GM23338 (cell line): ENCODE data around the gene OXNAD1. TPM values are rescaled to one million over a fixed set of nuclear protein-coding genes. Genes with fewer than 3 reads are reported as not detected.

ENCODE experiments used
- ATAC-seq: fragments of 200-7000 bp; cut with Tn5 transposase; 3 replicates; pipeline ENCODE4 v1.9.1; 2020
- DNase-seq: peaks from one replicate; pipeline ENCODE4 v3.0.0-alpha.2; 2015; ENCODE audit warnings: low spot score
- H2AFZ ChIP-seq: fragments of 200-600 bp; sonication (generic); 2 replicates; pipeline ENCODE4 v1.8.0; 2016; ENCODE audit warnings: antibody characterized with exemption, mild to moderate bottlenecking, moderate library complexity
- H3F3A ChIP-seq: fragments of 200-600 bp; sonication (generic); replicated peaks from 2 replicates; pipeline ENCODE4 v1.8.0; 2017; ENCODE audit warnings: antibody characterized with exemption, mixed run types, low read depth
- H3K27ac ChIP-seq: fragments of 200-600 bp; sonication (generic); 2 replicates; pipeline ENCODE4 v1.6.1; 2016; ENCODE audit warnings: low read depth
- H3K27me3 ChIP-seq: fragments of 200-600 bp; sonication (generic); 2 replicates; pipeline ENCODE4 v1.8.0; 2016; ENCODE audit warnings: mild to moderate bottlenecking, mixed run types, moderate library complexity; ENCODE audit not compliant: insufficient read depth
- H3K36me3 ChIP-seq: fragments of 200-600 bp; sonication (generic); 2 replicates; pipeline ENCODE4 v1.8.0; 2016; ENCODE audit warnings: mild to moderate bottlenecking; ENCODE audit not compliant: insufficient read depth
- H3K4me1 ChIP-seq: fragments of 200-600 bp; sonication (generic); 2 replicates; pipeline ENCODE4 v1.8.0; 2016; ENCODE audit warnings: mild to moderate bottlenecking, moderate library complexity; ENCODE audit not compliant: insufficient read depth
- H3K4me2 ChIP-seq: fragments of 200-600 bp; sonication (generic); 2 replicates; pipeline ENCODE4 v1.7.1; 2017; ENCODE audit warnings: mixed run types
- H3K4me3 ChIP-seq: fragments of 200-600 bp; sonication (generic); 2 replicates; pipeline ENCODE4 v1.6.1; 2016; ENCODE audit warnings: mixed run types
- H3K79me2 ChIP-seq: fragments of 200-600 bp; sonication (generic); replicated peaks from 2 replicates; pipeline ENCODE4 v1.8.0; 2017; ENCODE audit warnings: mild to moderate bottlenecking; ENCODE audit not compliant: insufficient read depth
- H3K9me2 ChIP-seq: fragments of 200-600 bp; sonication (generic); 2 replicates; pipeline ENCODE4 v1.8.0; 2017; ENCODE audit not compliant: insufficient read depth
- H4K20me1 ChIP-seq: fragments of 200-600 bp; sonication (generic); replicated peaks from 2 replicates; pipeline ENCODE4 v1.8.0; 2017; ENCODE audit warnings: mild to moderate bottlenecking; ENCODE audit not compliant: insufficient read depth
- H3K27ac Mint-ChIP-seq: 2 replicates; pipeline ENCODE4 v1.8.0; 2020; ENCODE audit warnings: inconsistent platforms, mild to moderate bottlenecking, moderate library complexity, mixed read lengths
- H3K27me3 Mint-ChIP-seq: 3 replicates; pipeline ENCODE4 v1.8.0; 2022; ENCODE audit warnings: low read depth, mild to moderate bottlenecking, moderate library complexity, mixed read lengths, inconsistent platforms; ENCODE audit not compliant: insufficient read depth, poor library complexity
- H3K36me3 Mint-ChIP-seq: 3 replicates; pipeline ENCODE4 v1.8.0; 2021; ENCODE audit warnings: low read depth, mild to moderate bottlenecking, inconsistent platforms, moderate library complexity, mixed read lengths
- H3K4me1 Mint-ChIP-seq: 3 replicates; pipeline ENCODE4 v1.8.0; 2020; ENCODE audit warnings: mild to moderate bottlenecking, inconsistent platforms, mixed read lengths
- H3K4me3 Mint-ChIP-seq: 3 replicates; pipeline ENCODE4 v1.8.0; 2021; ENCODE audit warnings: moderate library complexity, mild to moderate bottlenecking, inconsistent platforms, mixed read lengths
- H3K9me3 Mint-ChIP-seq: 3 replicates; pipeline ENCODE4 v1.8.0; 2020; ENCODE audit warnings: moderate library complexity, mild to moderate bottlenecking, inconsistent platforms, mixed read lengths
- CREB1 ChIP-seq: fragments of 250-450 bp; sonication (Bioruptor Pico); IDR thresholded peaks from 2 replicates; pipeline ENCODE4 v1.5.0; 2020; ENCODE audit warnings: low read depth, mild to moderate bottlenecking, moderate library complexity
- EZH2 ChIP-seq: fragments of 200-600 bp; sonication (generic); IDR thresholded peaks from one replicate; pipeline ENCODE4 v1.8.0; 2017; ENCODE audit warnings: antibody characterized with exemption, mild to moderate bottlenecking, low read depth; ENCODE audit not compliant: unreplicated experiment
- JUNB ChIP-seq: IDR thresholded peaks from one replicate; pipeline ENCODE4 v1.6.1; 2016; ENCODE audit warnings: antibody characterized with exemption; ENCODE audit not compliant: unreplicated experiment
- NANOG ChIP-seq: IDR thresholded peaks from 2 replicates; pipeline ENCODE4 v1.6.1; 2016; ENCODE audit warnings: antibody characterized with exemption, borderline replicate concordance
- STAT1 ChIP-seq: IDR thresholded peaks from one replicate; pipeline ENCODE4 v1.6.1; 2016; ENCODE audit warnings: antibody characterized with exemption; ENCODE audit not compliant: unreplicated experiment
- ZNF114 ChIP-seq: fragments of 250-450 bp; sonication (Bioruptor Pico); IDR thresholded peaks from 2 replicates; pipeline ENCODE4 v1.5.0; 2020; ENCODE audit warnings: mild to moderate bottlenecking, moderate library complexity
- ZNF331 ChIP-seq: fragments of 250-450 bp; sonication (Bioruptor Pico); IDR thresholded peaks from 2 replicates; pipeline ENCODE4 v1.5.0; 2020; ENCODE audit warnings: low read depth, mild to moderate bottlenecking, moderate library complexity
- polyA plus RNA-seq: library from polyadenylated mRNA; unstranded; fragments of >200 nt; fragmentation: Nextera tagmentation; extraction: Ambion mirVana; gene quantifications from 2 replicates; pipeline ENCODE4 v1.2.1, GENCODE V29; 2016
- total RNA-seq: library from RNA; depleted of rRNA; stranded (reverse); fragments of >200 nt; shearing (Covaris generic); gene quantifications from 2 replicates; pipeline ENCODE4 v1.2.3, GENCODE V29; 2014
- TF ChIP-seq, protein P1 (sequence below): IDR thresholded peaks from 2 replicates; pipeline ENCODE4 v1.6.1; 2016; ENCODE audit warnings: antibody characterized with exemption
- TF ChIP-seq, protein P2 (sequence below): fragments of 250-450 bp; sonication (Bioruptor Pico); IDR thresholded peaks from 2 replicates; pipeline ENCODE4 v1.5.0; 2020; ENCODE audit warnings: mild to moderate bottlenecking, moderate library complexity
- TF ChIP-seq, protein P3 (sequence below): IDR thresholded peaks from one replicate; pipeline ENCODE4 v1.6.1; 2018; ENCODE audit warnings: antibody characterized with exemption; ENCODE audit not compliant: unreplicated experiment

OXNAD1 gene
- total and polyA plus RNA-seq, 2 experiments from 2014 or later: 22.9 to 34.2 TPM

DNA sequence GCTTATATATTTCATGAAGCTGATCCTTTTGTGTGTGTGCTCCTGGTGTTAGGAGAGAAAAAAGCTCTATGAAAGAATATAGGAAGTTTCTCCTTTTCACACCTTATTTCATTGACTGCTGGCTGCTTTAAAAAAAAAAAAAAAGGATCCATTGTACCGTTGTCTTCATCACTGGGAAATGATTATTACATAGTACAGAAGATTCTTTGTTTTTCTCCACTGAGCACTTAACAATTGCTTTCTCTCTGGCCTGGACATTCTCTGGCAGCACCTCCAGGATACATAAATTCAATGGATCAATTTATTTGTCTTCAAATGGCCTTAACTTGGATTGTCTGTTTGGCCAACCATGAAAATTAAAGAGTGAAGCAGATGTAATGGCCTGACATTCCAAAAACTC is 37.4 kb upstream of the OXNAD1 start:
- no peak overlapping the region for H3K4me2 ChIP-seq
- no peaks in the 10 kb centered on the region; the same call in 2 of the 3 replicates for H3K9me3 Mint-ChIP-seq
- H3K27ac ChIP-seq: no peak overlapping the region
- no peaks in the 10 kb centered on the region for H3K79me2 ChIP-seq
- DNase-seq (no peak), ATAC-seq (no peak)
- H3K4me3 ChIP-seq: no peak overlapping the region
- TF ChIP-seq, protein P1, sequence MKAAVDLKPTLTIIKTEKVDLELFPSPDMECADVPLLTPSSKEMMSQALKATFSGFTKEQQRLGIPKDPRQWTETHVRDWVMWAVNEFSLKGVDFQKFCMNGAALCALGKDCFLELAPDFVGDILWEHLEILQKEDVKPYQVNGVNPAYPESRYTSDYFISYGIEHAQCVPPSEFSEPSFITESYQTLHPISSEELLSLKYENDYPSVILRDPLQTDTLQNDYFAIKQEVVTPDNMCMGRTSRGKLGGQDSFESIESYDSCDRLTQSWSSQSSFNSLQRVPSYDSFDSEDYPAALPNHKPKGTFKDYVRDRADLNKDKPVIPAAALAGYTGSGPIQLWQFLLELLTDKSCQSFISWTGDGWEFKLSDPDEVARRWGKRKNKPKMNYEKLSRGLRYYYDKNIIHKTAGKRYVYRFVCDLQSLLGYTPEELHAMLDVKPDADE: no peak
- no peaks in the 10 kb centered on the region; the same call in 2 of the 3 replicates for H3K4me1 Mint-ChIP-seq
- H3K4me1 ChIP-seq: no peaks in the 10 kb centered on the region
- H3F3A ChIP-seq: no peaks in the 10 kb centered on the region
- no peaks in the 10 kb centered on the region for H3K36me3 ChIP-seq
- H3K36me3 Mint-ChIP-seq: no peaks in the 10 kb centered on the region
- H2AFZ ChIP-seq: no peak overlapping the region
- no peak overlapping the region for H3K4me3 Mint-ChIP-seq
- no peaks in the 10 kb centered on the region for H3K27me3 ChIP-seq
- H3K27me3 Mint-ChIP-seq: peaks cover 2% of the 10 kb centered on the region
- no peaks in the 10 kb centered on the region for H4K20me1 ChIP-seq
- no peaks in the 10 kb centered on the region for H3K9me2 ChIP-seq
- no peak overlapping the region for H3K27ac Mint-ChIP-seq

DNA sequence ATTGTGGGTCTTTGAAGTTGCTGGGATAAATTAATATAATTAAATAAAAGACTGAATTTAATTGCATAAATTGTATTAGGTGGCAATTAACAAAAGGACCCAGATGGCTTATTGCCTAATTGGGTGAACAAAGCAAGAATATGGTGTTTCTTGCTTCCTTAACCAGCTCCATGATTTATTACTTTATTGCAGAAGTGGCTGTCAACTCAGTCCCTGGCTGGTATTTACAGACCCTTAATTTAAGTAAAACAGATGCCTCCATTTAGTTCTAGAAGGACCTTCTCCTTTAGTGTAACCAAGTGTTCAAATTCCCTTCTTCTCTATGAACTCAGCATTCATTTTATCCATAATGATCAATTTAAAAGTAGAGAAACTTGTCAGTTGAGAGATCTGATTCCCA is 35.3 kb upstream of the OXNAD1 start:
- Mint-ChIP-seq H3K4me3 (no peak overlapping the region), H3K27ac (no peak overlapping the region), H3K4me1 (no peaks in the 10 kb centered on the region; the same call in 2 of the 3 replicates), H3K36me3 (no peaks in the 10 kb centered on the region), H3K9me3 (no peaks in the 10 kb centered on the region; the same call in 2 of the 3 replicates), H3K27me3 (peaks cover 3% of the 10 kb centered on the region)
- no peak for TF ChIP-seq STAT1
- TF ChIP-seq ZNF331 (CRISPR knock-in tag): no peak
- no peak for TF ChIP-seq NANOG
- TF ChIP-seq CREB1 (CRISPR knock-in tag): no peak
- TF ChIP-seq, protein P2, sequence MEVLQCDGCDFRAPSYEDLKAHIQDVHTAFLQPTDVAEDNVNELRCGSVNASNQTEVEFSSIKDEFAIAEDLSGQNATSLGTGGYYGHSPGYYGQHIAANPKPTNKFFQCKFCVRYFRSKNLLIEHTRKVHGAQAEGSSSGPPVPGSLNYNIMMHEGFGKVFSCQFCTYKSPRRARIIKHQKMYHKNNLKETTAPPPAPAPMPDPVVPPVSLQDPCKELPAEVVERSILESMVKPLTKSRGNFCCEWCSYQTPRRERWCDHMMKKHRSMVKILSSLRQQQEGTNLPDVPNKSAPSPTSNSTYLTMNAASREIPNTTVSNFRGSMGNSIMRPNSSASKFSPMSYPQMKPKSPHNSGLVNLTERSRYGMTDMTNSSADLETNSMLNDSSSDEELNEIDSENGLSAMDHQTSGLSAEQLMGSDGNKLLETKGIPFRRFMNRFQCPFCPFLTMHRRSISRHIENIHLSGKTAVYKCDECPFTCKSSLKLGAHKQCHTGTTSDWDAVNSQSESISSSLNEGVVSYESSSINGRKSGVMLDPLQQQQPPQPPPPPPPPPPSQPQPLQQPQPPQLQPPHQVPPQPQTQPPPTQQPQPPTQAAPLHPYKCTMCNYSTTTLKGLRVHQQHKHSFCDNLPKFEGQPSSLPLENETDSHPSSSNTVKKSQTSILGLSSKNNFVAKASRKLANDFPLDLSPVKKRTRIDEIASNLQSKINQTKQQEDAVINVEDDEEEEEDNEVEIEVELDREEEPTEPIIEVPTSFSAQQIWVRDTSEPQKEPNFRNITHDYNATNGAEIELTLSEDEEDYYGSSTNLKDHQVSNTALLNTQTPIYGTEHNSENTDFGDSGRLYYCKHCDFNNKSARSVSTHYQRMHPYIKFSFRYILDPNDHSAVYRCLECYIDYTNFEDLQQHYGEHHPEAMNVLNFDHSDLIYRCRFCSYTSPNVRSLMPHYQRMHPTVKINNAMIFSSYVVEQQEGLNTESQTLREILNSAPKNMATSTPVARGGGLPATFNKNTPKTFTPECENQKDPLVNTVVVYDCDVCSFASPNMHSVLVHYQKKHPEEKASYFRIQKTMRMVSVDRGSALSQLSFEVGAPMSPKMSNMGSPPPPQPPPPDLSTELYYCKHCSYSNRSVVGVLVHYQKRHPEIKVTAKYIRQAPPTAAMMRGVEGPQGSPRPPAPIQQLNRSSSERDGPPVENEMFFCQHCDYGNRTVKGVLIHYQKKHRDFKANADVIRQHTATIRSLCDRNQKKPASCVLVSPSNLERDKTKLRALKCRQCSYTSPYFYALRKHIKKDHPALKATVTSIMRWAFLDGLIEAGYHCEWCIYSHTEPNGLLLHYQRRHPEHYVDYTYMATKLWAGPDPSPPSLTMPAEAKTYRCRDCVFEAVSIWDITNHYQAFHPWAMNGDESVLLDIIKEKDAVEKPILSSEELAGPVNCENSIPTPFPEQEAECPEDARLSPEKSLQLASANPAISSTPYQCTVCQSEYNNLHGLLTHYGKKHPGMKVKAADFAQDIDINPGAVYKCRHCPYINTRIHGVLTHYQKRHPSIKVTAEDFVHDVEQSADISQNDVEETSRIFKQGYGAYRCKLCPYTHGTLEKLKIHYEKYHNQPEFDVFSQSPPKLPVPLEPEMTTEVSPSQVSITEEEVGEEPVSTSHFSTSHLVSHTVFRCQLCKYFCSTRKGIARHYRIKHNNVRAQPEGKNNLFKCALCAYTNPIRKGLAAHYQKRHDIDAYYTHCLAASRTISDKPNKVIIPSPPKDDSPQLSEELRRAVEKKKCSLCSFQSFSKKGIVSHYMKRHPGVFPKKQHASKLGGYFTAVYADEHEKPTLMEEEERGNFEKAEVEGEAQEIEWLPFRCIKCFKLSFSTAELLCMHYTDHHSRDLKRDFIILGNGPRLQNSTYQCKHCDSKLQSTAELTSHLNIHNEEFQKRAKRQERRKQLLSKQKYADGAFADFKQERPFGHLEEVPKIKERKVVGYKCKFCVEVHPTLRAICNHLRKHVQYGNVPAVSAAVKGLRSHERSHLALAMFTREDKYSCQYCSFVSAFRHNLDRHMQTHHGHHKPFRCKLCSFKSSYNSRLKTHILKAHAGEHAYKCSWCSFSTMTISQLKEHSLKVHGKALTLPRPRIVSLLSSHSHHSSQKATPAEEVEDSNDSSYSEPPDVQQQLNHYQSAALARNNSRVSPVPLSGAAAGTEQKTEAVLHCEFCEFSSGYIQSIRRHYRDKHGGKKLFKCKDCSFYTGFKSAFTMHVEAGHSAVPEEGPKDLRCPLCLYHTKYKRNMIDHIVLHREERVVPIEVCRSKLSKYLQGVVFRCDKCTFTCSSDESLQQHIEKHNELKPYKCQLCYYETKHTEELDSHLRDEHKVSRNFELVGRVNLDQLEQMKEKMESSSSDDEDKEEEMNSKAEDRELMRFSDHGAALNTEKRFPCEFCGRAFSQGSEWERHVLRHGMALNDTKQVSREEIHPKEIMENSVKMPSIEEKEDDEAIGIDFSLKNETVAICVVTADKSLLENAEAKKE (CRISPR knock-in tag): no peak
- TF ChIP-seq, protein P3, sequence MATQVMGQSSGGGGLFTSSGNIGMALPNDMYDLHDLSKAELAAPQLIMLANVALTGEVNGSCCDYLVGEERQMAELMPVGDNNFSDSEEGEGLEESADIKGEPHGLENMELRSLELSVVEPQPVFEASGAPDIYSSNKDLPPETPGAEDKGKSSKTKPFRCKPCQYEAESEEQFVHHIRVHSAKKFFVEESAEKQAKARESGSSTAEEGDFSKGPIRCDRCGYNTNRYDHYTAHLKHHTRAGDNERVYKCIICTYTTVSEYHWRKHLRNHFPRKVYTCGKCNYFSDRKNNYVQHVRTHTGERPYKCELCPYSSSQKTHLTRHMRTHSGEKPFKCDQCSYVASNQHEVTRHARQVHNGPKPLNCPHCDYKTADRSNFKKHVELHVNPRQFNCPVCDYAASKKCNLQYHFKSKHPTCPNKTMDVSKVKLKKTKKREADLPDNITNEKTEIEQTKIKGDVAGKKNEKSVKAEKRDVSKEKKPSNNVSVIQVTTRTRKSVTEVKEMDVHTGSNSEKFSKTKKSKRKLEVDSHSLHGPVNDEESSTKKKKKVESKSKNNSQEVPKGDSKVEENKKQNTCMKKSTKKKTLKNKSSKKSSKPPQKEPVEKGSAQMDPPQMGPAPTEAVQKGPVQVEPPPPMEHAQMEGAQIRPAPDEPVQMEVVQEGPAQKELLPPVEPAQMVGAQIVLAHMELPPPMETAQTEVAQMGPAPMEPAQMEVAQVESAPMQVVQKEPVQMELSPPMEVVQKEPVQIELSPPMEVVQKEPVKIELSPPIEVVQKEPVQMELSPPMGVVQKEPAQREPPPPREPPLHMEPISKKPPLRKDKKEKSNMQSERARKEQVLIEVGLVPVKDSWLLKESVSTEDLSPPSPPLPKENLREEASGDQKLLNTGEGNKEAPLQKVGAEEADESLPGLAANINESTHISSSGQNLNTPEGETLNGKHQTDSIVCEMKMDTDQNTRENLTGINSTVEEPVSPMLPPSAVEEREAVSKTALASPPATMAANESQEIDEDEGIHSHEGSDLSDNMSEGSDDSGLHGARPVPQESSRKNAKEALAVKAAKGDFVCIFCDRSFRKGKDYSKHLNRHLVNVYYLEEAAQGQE: no peak
- TF ChIP-seq ZNF114: no peak
- TF ChIP-seq JUNB: no peak
- no peak for TF ChIP-seq EZH2
- H3K79me2 ChIP-seq: no peaks in the 10 kb centered on the region
- H2AFZ ChIP-seq: no peak overlapping the region
- no peaks in the 10 kb centered on the region for H4K20me1 ChIP-seq
- no peak overlapping the region for H3K4me2 ChIP-seq
- H3K27me3 ChIP-seq: no peaks in the 10 kb centered on the region
- H3K4me3 ChIP-seq: no peak overlapping the region
- H3K36me3 ChIP-seq: no peaks in the 10 kb centered on the region
- H3K27ac ChIP-seq: no peak overlapping the region
- H3K9me2 ChIP-seq: no peaks in the 10 kb centered on the region
- no peaks in the 10 kb centered on the region for H3K4me1 ChIP-seq
- ATAC-seq (no peak), DNase-seq (no peak)
- H3F3A ChIP-seq: no peaks in the 10 kb centered on the region
